GM21515 (cell line): ENCODE data around the gene CNIH2.
"Not testable (repeated sequence)": the region's sequence is repeated elsewhere in the genome, so short reads cannot be mapped to it uniquely, and the experiment has no call there.

ENCODE experiments used
- ATAC-seq: cut with Tn5 transposase; IDR thresholded peaks from one replicate; pipeline ENCODE4 v1.9.1; 2021; ENCODE audit not compliant: unreplicated experiment

Gene CNIH2

GRCh38 chr11:66289548-66290329, 11.8 kb downstream of the CNIH2 start:
- peak; percentile 22 for ATAC-seq

DNA sequence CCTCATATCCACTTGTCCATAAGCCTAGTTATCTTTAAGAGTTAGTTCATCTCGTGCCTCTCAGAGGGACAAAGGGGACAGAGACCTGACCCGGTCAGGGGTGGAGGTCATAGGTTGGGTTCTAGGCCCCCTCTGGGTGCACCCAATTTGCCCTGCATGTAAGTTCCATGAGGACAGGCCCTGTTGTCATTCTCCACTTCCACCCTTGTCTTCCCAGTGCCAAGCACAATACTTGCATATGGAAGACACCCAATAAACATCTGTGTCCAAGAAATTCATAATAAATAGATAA, 12.3 kb downstream of the CNIH2 start:
- no peak for ATAC-seq

DNA sequence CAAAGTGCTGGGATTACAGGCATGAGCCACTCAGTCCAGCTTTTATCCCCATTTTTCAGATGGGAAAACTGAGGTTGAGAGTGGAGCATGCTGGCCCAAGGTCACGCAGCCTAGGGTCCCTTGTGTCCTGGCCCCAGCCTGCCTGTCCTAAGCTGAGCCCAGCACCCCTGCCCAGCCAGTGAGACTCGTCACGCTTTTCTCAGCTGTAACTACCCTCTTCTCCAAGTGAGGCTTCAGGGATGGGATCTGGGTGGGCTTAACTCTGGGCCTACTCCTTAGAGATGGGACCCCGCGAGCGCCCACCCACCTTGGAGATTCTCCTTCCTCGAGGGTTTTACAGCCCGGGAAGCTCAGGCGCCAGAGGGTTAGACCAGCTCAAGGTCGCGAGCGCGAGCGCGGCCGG, 13.3 kb downstream of the CNIH2 start:
- no peak for ATAC-seq

DNA sequence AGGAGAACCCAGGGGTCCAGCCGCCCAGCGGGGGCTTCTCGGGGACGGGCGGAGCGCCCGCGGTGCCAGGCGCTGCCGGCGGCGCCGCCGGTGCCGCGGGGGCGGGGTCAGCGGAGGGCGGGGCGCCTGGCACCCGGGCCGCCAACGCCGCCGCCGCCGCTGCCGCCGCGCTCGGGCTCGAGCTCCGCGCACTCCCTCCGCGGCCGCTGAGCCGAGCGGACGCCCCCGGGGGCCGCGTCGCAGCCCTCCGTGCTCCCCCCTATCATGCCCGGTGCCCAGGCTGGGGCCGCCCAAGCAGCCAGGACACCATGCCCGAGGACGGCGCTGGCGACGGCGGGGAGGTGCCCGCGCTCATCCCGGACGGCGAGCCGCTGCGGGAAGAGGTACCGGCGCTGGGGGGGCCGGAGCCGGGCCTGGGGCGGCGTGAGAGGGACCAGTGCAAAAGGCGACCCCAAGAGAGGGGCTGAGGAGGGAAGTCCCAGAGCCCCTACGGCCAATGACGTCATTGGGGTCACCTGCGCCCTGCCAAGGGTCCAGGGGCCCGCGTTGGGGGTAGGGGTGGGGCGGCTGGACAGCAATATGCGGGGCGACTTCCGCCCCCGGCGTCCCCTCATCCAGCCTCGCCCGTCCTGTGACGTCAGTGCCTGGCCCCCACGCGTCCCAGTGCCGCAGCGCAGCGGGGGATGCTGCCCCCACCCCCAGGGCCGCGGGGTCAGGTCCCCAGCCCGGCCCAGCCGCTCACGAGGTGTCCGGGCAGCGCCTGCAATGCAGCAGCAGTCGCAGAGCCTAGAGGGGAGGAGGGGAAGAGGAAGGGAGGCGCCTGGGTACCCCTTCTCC, 13.9 kb downstream of the CNIH2 start, which contains the start of gene TMEM151A:
TSS of gene TMEM151A (plus strand) at position 189 of the 837 bp plus-strand sequence. CDS start at position 309, 120 bp downstream.
- no peak for ATAC-seq

GRCh38 chr11:66292543-66293332, 14.8 kb downstream of the CNIH2 start:
- no peak for ATAC-seq

- ATAC-seq, result no peak
These were observed 15.4 kb downstream of the CNIH2 start for GRCh38 chr11:66293352-66293751.

DNA sequence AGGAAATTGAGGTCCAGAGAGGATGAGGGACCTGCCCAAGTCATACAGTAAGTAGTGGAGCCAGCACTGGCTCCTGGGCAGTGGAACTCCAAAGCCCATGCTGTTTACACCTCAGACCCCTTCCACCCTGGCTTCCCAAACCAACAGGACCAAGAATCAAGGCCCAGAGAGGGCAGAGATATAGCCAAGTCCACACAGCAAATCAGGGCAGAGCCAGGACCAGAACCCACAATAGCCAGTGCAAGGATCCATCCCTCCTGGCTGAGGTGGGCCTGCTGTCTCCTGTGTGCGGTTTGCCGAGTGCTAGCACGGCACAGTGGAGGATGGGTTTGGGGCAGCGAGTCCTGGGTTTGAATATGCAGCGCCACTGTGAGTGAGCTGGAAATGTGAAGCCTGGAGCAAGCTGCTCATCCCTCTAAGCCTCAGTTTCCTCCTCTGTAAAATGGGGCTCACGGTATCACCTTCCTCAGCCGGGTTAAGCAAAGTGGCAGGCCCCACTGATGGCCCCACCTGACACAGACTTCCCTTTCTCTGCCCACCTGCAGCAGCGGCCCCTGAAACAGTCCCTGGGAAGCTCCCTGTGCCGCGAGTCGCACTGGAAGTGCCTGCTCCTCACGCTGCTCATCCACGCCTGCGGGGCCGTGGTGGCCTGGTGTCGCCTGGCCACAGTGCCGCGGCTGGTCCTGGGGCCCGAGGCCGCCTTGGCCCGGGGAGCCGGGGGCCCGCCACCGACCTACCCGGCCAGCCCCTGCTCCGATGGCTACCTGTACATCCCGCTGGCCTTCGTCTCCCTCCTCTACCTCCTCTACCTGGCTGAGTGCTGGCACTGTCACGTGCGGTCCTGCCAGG, 16.0 kb downstream of the CNIH2 start:
- ATAC-seq, result no peak

GRCh38 chr11:66294626-66295620, 16.9 kb downstream of the CNIH2 start:
- ATAC-seq, result no peak

- ATAC-seq, result no peak
These were observed 19.6 kb downstream of the CNIH2 start for GRCh38 chr11:66297610-66298009.

DNA sequence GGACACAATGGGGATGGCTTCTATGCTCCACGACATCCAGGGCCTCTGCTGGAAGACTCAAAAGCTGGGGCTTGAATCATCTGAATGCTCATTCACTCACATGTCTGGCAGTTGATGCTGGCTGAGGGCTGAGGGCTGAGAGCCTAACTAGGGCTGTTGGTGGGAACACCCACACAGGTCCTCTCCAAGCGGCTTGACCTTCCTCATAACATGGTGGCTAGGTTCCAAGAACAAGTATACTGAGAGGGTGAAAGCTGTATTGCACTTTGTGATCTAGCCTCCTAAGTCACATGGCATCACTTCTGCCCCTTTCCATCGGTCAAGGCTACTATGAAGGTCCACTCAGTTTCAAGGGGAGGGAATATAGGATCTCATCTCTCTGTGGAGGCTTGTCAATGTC, 21.2 kb downstream of the CNIH2 start:
- no peak for ATAC-seq

- no peak for ATAC-seq
These were observed 24.7 kb downstream of the CNIH2 start for GRCh38 chr11:66302656-66303055.

- ATAC-seq, result no peak
These were observed 31.5 kb downstream of the CNIH2 start for GRCh38 chr11:66309475-66309874.

DNA sequence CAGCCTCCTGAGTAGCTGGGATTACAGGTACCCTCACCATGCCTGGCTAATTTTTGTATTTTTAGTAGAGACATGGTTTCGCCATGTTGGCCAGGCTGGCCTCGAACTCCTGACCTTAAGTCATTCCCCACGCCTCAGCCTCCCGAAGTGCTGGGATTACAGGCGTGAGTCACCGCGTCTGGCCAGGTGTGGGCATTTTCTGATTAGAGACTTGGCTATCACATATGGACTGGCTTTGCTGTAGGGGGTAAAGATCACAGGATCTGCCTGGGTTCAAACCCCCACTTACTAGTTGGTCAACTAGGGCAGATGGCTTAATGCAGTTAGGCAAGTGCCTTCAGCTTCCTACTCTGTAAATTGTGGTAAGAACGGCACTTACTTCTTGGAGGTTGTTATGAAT, 32.3 kb downstream of the CNIH2 start:
- ATAC-seq, result no peak

GRCh38 chr11:66310803-66311440, 32.9 kb downstream of the CNIH2 start:
- ATAC-seq, result not testable (repeated sequence)

DNA sequence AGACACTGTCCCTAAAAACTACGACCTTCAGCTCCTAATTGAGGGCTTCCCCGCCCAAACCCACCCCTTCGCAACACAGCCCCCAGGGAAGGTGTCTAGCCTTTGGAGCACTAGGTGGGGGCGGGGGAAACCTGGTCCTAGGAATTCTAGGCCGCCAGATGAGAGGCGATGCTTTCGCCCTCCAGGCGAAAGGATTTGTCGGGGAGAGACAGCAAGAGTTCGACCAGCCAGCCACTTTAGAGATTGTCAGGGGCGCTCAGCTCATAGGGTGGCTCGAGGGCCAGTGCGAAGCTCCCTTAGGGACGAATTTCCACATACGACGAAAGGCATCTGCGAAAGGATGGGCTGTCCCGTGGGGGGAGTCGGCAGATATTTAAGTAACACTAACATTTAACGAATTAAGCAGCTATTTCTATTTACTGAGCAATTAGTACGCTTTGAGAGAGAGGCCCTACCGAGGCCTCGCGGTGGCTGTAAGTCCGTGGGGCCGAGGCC, 33.5 kb downstream of the CNIH2 start:
- ATAC-seq, result no peak

- ATAC-seq, result peak; percentile 55
These were observed 34.1 kb downstream of the CNIH2 start for GRCh38 chr11:66311965-66312548.

GRCh38 chr11:66312549-66313320, 34.8 kb downstream of the CNIH2 start:
- ATAC-seq, result peak; percentile 68
